Testis (tissue), 2 donors: Measurements from ENCODE around the gene FHIT.

ENCODE experiments used
- CTCF ChIP-seq, 3 experiments: fragments of 450-650 bp in 2 of 3; fragments of 200-600 bp in 1 of 3; sonication (generic) in 1 of 3; IDR thresholded peaks; one replicate each; pipeline ENCODE4 v1.5.1; 2016 to 2019; ENCODE audit warnings: antibody characterized with exemption in 3 of 3, mild to moderate bottlenecking in 2 of 3, moderate library complexity in 1 of 3
- POLR2A ChIP-seq: fragments of 450-650 bp; IDR thresholded peaks from one replicate; pipeline ENCODE4 v1.6.1; 2017; ENCODE audit warnings: antibody characterized with exemption, mild to moderate bottlenecking, moderate library complexity

DNA sequence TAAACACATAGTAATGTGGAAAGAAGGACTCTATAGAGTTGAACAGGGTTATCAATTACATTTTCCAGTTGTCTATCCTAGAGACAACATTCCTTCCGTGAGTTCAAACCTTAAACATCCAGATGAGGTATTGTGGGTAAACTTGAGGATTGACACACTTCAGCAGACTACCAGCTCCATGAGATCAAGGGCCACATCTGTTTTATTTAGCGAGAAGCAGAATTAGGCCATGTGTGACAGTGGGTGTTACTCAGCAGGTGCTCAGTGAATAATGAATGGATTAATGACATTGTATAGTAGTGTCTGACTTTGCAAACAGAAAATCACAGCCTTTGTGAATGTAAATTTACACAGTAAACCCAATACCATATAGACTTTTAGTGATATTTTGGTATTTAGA, 1260.3 kb downstream of the FHIT start:
- TF ChIP-seq CTCF (IDR thresholded peaks at IDR 0.05) (no peak), POLR2A (no peak)
